Gastrocnemius medialis (tissue), 4 donors: ENCODE measurements around the gene HNF4A. TPM values are rescaled to one million over a fixed set of nuclear protein-coding genes. Genes with fewer than 3 reads are reported as not detected.
A peak's percentile ranks its signal among the peaks of the same experiment; 100 is the strongest.

Experiments
- ATAC-seq, 2 donors: fragments of 150-250 bp; one replicate each; pipeline ENCODE4 v1.9.1; 2016
- DNase-seq, 2 donors: peaks; one replicate each; pipeline ENCODE4 v3.0.0-alpha.2; 2019
- H3K27ac ChIP-seq, 4 donors: fragments of 200-600 bp; sonication (generic); 1 replicate in 1 of 4; 2 replicates in 3 of 4; pipeline ENCODE4 v1.5.1; 2016 to 2018; ENCODE audit warnings: mild to moderate bottlenecking in 2 of 4, moderate library complexity in 1 of 4
- H3K27me3 ChIP-seq, 3 donors: fragments of 200-600 bp; sonication (generic) in 2 of 3; 1 replicate in 1 of 3; 2 replicates in 2 of 3; pipeline versions ENCODE4 v1.5.1 to v1.6.0; 2016 to 2019; ENCODE audit warnings: mild to moderate bottlenecking in 1 of 3, moderate library complexity in 1 of 3
- H3K36me3 ChIP-seq, 2 donors: fragments of 200-600 bp; sonication (generic) in 1 of 2; one replicate each; pipeline ENCODE4 v1.5.1; 2017 to 2018
- H3K4me1 ChIP-seq, 2 donors: fragments of 200-600 bp; sonication (generic) in 1 of 2; one replicate each; pipeline ENCODE4 v1.5.1; 2016 to 2017; ENCODE audit warnings: mild to moderate bottlenecking in 2 of 2
- H3K4me3 ChIP-seq, 4 donors: fragments of 200-600 bp; sonication (generic) in 3 of 4; 1 replicate in 1 of 4; 2 replicates in 3 of 4; pipeline ENCODE4 v1.5.1; 2016 to 2019; ENCODE audit warnings: mild to moderate bottlenecking in 2 of 4
- H3K9me3 ChIP-seq, 3 donors: fragments of 200-600 bp; sonication (generic) in 2 of 3; 1 replicate in 1 of 3; 2 replicates in 2 of 3; pipeline ENCODE4 v1.5.1; 2016 to 2019
- CTCF ChIP-seq, 5 experiments: fragments of 450-650 bp in 3 of 5; fragments of 200-600 bp in 2 of 5; sonication (generic) in 2 of 5; IDR thresholded peaks in 4 of 5; conservative IDR thresholded peaks in 1 of 5; 1 replicate in 4 of 5; 2 replicates in 1 of 5; pipeline ENCODE4 v1.5.1; 2016 to 2019; ENCODE audit warnings: antibody characterized with exemption in 5 of 5, mild to moderate bottlenecking in 3 of 5, moderate library complexity in 3 of 5
- POLR2A ChIP-seq, 2 donors: fragments of 450-650 bp; IDR thresholded peaks; one replicate each; pipeline ENCODE4 v1.6.1; 2017; ENCODE audit warnings: antibody characterized with exemption in 2 of 2, mild to moderate bottlenecking in 2 of 2, moderate library complexity in 2 of 2
- in situ Hi-C, 4 donors: fragments of 200-750 bp; cut with MboI; loops; one replicate each; pipeline versions ENCODE4 v1.15.0 to v1.8.0; 2017; ENCODE audit warnings: low sequenced_read_pairs in 4 of 4
- intact Hi-C: fragments of 100-400 bp; cut with DNase I; formaldehyde crosslinking; loops from one replicate; pipeline ENCODE4 v1.15.1; 2023; ENCODE audit warnings: low total_unique reads
- microRNA-seq, 2 donors: library from miRNA; unstranded; fragments of <30 nt; microRNA quantifications; one replicate each; pipeline ENCODE4, GENCODE V29; 2016; ENCODE audit warnings: borderline replicate concordance in 2 of 2
- total RNA-seq, 4 donors: library from RNA; depleted of rRNA; stranded (reverse); fragments of >200 nt; gene quantifications; one replicate each; pipeline versions ENCODE4 v1.1.0 to v1.2.3, GENCODE V29; 2016

Gene HNF4A
- total RNA-seq, 4 donors from 2014 or later, result 0.29 to 0.83 (median 0.51) TPM; not detected in 1

- Histone ChIP-seq H3K9me3 (no peaks in the 10 kb centered on the region), H3K36me3 (peaks cover 0 to 40% of the 10 kb centered on the region in 2 donors), H3K4me1 (peaks cover 15 to 21% of the 10 kb centered on the region in 2 donors), H3K4me3 (no peak overlapping the region), H3K27ac (peak overlapping the region in 3 of 4 donors; percentile 5 to 77 (median 25)), H3K27me3 (no peaks in the 10 kb centered on the region)
- DNase-seq, result no peak
- in situ Hi-C loops, result loop anchor here in 2 of 4 donors (10.0 kb wide), 2 partner anchors 125 to 265 kb away; partner anchors contain the start of gene OSER1 (in 1 of the 2)
- TF ChIP-seq POLR2A (IDR thresholded peaks at IDR 0.05) (no peak), CTCF (IDR thresholded peaks at IDR 0.05 in 4 of 5, conservative IDR thresholded peaks at IDR 0.05 in 1 of 5) (no peak)
- intact Hi-C loops, result loop anchor here (5.0 kb wide), 1 partner anchor 267 kb away; the partner anchor contains the start of gene OSER1
- no peak for ATAC-seq
These were observed 124.1 kb downstream of the HNF4A start for GRCh38 chr20:44479643-44480042.

DNA sequence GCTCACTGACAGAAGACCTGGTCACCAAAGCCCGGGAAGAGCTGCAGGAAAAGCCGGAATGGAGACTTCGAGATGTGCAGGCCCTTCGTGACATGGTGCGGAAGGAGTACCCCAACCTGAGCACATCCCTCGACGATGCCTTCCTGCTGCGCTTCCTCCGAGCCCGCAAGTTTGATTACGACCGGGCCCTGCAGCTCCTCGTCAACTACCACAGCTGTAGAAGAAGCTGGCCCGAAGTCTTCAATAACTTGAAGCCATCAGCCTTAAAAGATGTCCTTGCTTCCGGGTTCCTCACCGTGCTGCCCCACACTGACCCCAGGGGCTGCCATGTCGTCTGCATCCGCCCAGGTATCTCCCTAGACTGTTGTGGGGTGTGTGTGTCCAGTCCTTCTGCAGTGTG lies 124.6 kb downstream of the HNF4A start:
- ATAC-seq (no peak), DNase-seq (no peak)
- intact Hi-C loops, result no loop called here
- in situ Hi-C loops, result no loop called here
- Histone ChIP-seq H3K36me3 (peaks cover 0 to 44% of the 10 kb centered on the region in 2 donors), H3K4me3 (no peak overlapping the region), H3K27ac (peak overlapping the region in 2 of 4 donors; percentile 57 to 77), H3K27me3 (no peaks in the 10 kb centered on the region), H3K4me1 (peaks cover 13 to 24% of the 10 kb centered on the region in 2 donors), H3K9me3 (no peaks in the 10 kb centered on the region)
- TF ChIP-seq CTCF (IDR thresholded peaks at IDR 0.05 in 4 of 5, conservative IDR thresholded peaks at IDR 0.05 in 1 of 5), result no peak
- TF ChIP-seq POLR2A (IDR thresholded peaks at IDR 0.05), result no peak

DNA sequence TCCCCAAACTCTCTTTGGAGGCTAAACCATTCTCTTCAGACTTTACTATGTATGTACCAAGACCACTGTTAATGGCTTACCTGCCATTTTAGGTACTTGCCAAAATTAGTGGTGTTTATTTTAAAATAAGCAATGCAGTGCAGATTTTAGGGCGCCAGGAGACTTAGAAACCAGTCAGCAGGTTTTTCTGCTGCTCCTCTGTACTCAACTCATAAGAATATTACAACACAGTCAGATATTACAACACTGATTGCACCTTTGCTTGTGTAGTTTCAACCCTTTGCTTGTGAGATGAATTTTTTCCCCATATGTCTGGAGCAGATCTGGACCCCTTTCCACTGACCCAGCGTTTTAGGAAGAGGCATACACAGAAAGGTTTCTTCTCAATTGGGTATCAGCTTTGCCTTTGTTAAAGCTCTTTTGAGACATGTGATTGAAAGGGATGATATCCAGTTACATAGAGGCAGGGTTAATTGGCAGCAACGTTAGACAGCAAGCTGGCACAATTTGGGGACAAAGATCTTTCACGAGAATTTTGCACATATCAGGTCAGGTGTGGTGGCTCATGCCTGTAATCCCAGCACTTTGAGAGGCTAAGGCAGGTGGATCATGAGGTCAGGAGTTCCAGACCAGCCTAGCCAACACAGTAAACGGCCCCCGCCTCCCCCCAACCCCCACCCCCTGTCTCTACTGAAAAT lies 126.4 kb downstream of the HNF4A start:
- peak overlapping the region; percentile 33 to 77 (median 64) for H3K27ac ChIP-seq
- H3K4me3 ChIP-seq, result no peak overlapping the region
- in situ Hi-C loops, result no loop called here
- ATAC-seq (peak; percentile 66 to 84), DNase-seq (no peak)
- H3K9me3 ChIP-seq, result no peaks in the 10 kb centered on the region
- H3K36me3 ChIP-seq, result peaks cover 0 to 46% of the 10 kb centered on the region in 2 donors
- no peak for TF ChIP-seq POLR2A (IDR thresholded peaks at IDR 0.05)
- TF ChIP-seq CTCF (IDR thresholded peaks at IDR 0.05 in 4 of 5, conservative IDR thresholded peaks at IDR 0.05 in 1 of 5), result no peak
- intact Hi-C loops, result loop anchor here (1.0 kb wide), 1 partner anchor 13 kb away; no protein-coding TSS in a partner anchor
- peaks cover 0 to 17% of the 10 kb centered on the region in 2 donors for H3K4me1 ChIP-seq
- H3K27me3 ChIP-seq, result no peaks in the 10 kb centered on the region

- Histone ChIP-seq H3K36me3 (peaks cover 0 to 52% of the 10 kb centered on the region in 2 donors), H3K9me3 (no peaks in the 10 kb centered on the region), H3K27me3 (no peaks in the 10 kb centered on the region), H3K27ac (peak overlapping the region; percentile 33 to 77 (median 64)), H3K4me3 (no peak overlapping the region), H3K4me1 (peaks cover 0 to 17% of the 10 kb centered on the region in 2 donors)
- no peak for TF ChIP-seq CTCF (IDR thresholded peaks at IDR 0.05 in 4 of 5, conservative IDR thresholded peaks at IDR 0.05 in 1 of 5)
- no peak for TF ChIP-seq POLR2A (IDR thresholded peaks at IDR 0.05)
- in situ Hi-C loops, result no loop called here
- no peak for ATAC-seq
- intact Hi-C loops, result no loop called here
- no peak for DNase-seq
These were observed 127.6 kb downstream of the HNF4A start for GRCh38 chr20:44483112-44483511.

Small RNA genes lying within 50 kb of the gene (microRNA-seq; reads per million reads assigned to microRNA genes)
- 0 reads per million in 2 donors for gene MIR3646

Other genes starting within 250 kb of the HNF4A start
- gene JPH2, start 168.5 kb upstream of the HNF4A start, total RNA-seq, result 10 to 100 TPM; 18.3 to 86.6 (median 38.0) TPM
- 100 to 1,000 TPM in 1 of 4 donors, 10 to 100 TPM in 3; 73.0 to 114 (median 94.5) TPM for gene OSER1, start 144.9 kb upstream of the HNF4A start, total RNA-seq
- not detected for gene GDAP1L1, start 108.4 kb upstream of the HNF4A start, total RNA-seq
- gene FITM2, start 44.5 kb upstream of the HNF4A start, total RNA-seq, result 10 to 100 TPM in 1 of 4 donors, 1 to 10 TPM in 3; 7.6 to 10.1 (median 8.7) TPM
- gene R3HDML, start 18.7 kb upstream of the HNF4A start, total RNA-seq, result not detected
- gene TTPAL, start 120.2 kb downstream of the HNF4A start, total RNA-seq, result 1 to 10 TPM; 3.5 to 5.0 (median 4.7) TPM
- gene SERINC3, start 166.4 kb downstream of the HNF4A start, total RNA-seq, result 100 to 1,000 TPM in 3 of 4 donors, 10 to 100 TPM in 1; 93.3 to 174 (median 139) TPM
- gene PKIG, start 226.9 kb downstream of the HNF4A start, total RNA-seq, result 100 to 1,000 TPM in 2 of 4 donors, 10 to 100 TPM in 2; 72.9 to 153 (median 100) TPM